Measurements from ENCODE around the gene RGSL1.
A peak's percentile ranks its signal among the peaks of the same experiment; 100 is the strongest.

RGSL1 gene

DNA sequence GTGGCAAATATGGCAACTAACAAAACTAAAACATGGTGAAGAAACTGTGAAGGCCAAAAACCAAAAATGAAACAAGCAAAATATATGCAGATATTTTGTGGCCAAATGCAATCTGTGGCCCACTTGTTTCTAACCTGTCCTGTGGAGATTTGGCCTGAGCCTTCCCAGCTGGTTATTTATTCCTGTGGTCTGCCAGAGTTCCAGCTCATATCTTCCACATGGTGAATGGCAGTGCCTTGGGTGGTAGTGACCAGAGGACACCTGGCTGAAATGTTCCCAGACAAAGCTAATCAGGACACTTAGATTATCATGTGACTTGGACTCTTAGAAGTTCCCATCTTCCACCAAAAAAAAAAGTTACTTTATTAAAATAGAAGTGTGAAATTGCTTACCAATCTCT is 99.4 kb downstream of the RGSL1 start:
- DNase-seq (ENCODE audit: low spot score), result no peak

DNA sequence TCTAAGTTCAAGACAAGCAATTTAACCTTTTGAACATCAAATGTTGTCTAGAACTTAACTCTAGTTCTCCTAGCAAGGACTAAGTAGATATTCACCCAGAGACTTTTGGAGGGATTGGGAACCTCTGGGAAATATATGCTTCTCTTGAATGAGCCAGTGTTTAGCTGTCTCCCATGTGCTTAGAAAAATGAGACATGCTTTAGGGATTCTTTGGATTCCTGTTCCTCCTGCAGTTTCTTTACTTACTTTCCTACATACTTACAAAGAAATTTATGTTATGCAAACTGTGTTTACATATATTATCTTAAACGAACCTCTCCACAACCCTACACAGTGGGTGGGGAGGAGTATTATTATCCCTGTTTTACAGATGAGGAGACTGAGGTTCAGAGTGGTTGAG is 99.9 kb downstream of the RGSL1 start:
- DNase-seq (ENCODE audit: low spot score), result no peak

DNA sequence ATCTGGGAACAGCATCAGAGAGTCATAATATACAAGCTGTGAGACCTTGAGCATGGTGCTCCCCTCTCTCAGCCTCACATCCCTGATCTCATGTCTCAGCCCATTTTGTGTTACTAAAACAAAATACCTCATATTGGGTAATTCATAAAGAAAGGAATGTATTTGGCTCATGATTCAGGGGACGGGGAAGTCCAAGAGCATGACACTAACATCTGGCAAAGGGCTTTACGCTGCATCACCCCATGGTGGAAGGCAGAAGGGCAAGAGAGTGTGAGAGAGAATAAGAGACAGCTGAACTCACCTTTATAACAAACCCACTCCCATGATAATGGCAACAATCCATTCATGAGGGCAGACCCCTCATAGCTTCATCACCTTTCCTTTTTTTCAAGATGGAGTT is 102.6 kb downstream of the RGSL1 start:
- DNase-seq (ENCODE audit: low spot score), result no peak

DNA sequence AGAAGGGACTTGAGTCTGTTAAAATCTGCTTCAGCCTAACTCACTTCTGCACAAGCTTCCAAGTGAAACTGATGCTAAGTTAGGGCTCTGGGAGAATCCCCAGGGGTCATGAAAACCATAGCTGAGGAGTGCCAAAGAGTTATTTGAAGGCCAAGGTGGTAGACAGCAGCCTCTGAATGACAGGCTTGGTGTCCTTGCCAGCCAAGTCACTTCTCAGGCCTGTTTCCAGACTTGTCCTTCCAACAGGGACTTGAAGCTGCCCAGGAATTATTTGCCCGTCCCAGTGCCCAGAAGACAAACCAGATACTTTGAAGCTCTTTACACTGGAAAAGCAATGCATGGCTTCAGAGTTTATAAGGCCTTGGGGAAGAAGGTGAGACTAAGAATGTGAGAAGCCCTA is 105.5 kb downstream of the RGSL1 start:
- DNase-seq (ENCODE audit: low spot score), result no peak

DNA sequence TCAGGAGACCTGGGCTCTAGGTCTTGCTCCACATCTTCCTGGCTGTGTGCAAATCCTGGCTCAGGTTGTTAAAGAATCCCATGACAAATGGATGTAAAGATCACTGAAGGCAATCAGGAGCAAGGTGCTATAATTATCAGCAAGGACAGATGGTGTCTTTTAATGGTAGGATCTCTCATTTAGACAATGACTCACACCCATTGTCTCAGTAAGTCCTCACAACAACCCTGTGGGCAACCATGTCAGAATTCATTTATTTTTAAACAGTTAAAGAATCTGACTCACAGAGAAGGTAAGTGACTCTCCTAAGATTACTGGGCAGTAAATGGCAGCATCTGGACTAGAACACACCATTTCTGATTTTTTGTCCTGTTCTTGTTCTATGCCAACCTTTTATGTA is 106.3 kb downstream of the RGSL1 start:
- no peak for DNase-seq (ENCODE audit: low spot score)

DNA sequence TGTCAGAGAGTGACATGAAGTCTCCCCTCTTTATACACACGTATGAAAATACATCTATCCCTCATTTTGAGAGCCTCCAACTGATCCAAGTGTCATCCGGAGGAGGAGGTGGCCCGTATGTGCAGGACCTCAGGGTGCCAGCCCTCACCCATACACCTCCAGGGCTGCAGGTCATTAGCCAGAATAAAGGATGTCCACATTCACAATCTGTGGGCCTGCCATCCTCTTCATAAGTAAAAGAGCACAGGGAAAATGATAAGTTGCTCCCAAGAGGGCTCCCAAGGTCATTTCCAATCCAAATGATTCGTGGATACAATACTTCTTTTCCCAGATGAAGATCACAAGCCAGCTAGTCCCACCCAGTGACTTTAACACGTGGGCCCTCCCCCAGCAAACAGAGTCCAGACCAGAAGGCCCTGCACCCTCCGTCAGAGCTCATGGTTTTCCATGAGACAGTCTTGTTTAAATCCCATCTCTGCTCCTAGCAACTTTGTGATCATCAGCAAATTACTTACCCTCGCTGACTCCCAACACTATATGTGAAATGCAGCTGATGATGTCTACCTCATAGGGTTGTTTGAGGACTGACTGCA is 110.5 kb downstream of the RGSL1 start:
- no peak for DNase-seq (ENCODE audit: low spot score)

DNA sequence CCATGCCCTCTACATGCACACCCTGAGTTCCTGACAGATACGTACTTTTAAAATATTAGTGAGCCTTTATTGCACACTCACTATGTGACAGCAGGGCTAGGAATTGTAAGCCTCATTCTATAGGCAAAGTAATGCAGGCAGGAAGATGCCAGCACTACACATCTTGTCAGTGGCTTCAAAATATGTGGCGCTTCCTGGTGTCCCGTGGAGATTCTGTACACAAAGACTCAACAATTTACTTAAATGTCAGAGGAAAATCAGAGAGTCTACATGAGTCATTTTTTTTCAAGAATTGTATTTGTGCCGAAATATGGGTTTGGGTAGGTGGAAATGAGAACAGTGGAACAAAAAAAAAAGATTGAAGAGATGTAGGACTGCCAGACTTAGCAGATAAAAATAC is 111.5 kb downstream of the RGSL1 start:
- no peak for DNase-seq (ENCODE audit: low spot score)

DNA sequence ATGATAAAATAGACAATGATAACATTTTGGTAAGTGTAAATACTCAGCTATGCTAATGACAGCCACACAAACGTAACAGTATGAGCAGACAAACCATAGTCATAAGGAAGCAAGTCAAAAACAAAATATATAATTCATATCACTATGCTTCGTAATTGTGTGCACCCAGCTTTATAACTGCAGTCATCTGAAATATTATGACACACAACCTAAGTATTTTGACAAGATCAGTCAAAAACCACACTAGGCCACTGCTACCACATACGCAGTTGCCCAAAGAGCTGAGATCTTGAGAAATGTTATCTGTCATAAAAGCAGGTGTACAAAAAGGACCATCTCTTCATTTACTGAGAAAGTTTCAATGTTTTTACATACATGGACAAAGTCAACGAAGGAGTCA is 113.1 kb downstream of the RGSL1 start:
- no peak for DNase-seq (ENCODE audit: low spot score)

DNA sequence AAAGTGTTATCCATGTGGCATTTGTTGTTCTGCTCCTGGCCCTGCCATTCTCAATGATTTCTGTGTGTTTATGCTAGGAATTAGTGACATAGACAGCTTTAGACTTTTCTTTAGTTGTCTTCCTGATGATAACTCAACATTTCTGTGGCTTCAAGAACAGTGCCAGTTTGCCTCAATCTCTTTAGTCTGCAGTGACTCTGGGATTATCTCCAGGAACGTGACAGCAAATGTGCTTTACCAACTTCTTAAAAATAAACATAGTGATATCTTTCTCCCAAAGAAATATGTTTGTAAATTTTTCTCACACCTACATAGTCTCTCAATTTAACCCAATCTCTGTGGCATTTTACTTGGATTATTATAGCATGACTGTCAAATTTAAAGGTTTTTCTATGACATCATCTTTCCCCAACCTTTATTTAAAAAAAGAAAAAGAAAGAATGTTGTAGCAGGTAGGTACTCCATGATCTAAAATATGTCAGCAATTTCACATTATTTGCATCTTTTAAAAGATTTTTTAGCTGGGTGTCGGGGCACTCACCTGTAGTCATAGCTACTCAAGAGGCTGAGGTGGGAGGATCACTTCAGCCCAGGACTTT is 114.6 kb downstream of the RGSL1 start:
- DNase-seq (ENCODE audit: low spot score), result no peak

DNA sequence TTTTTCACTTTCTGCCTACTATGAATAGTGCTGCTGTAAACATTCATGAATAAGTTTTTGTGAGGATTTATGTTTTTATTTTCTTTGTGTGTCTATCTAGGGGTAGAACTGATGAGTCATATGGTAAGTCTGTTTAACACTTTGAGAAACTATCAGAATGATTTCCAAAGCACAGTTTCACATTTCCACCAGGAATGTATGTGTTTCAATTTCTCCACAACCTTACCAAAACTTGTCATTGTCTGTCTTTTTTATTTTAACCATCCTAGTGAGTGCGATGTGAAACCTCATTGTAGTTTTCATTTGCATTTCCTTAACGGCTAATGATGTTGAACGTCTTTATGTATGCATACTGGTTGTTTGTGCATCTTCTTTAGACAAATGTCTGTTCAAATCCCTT is 115.6 kb downstream of the RGSL1 start:
- no peak for DNase-seq (ENCODE audit: low spot score)

DNA sequence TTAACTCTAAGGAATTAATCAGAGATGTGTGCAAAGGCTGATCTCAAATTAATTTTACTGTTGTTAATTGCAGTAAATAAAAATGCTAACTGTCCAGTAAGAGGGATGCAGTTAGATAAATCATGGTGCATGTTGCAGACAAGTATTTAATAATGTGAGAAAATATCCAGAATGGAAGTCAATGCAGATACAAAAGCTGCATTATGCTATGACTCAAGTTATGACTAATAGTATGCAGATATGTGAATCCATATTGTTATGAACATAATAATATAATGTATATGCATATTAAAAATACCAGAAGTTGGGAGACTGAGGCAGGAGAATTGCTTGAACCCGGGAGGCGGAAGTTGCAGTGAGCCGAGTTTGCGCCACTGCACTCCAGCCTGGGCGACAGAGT is 117.7 kb downstream of the RGSL1 start:
- no peak for DNase-seq (ENCODE audit: low spot score)

DNA sequence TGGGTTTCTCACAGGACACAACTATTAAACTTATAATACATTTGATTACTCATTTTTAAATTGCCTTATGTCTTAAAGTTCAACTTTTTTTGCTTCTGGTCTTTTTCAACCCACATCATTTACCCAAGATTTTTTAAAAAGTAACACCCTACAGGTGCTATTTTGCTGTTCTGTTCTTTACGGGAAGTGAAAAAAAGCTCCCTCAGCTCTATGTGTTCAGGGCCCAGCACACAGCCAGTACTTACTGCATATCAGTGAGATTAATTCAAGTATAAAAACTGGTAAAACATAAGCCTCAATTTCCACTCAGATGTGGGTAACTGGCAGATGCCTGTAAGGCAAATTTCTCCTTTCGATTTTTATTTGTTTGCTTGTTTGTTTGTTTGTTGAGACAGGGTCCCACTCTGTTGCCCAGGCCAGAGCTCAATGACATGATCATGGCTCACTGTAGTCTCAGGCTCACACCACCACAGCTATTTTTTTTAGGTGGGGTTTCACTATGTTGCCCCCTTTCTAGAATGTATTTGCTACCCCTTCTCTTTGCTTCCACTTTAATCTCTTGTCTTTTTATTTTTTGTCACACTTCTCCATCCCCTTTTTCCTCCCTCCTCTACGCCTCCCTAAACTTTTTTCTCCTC is 118.8 kb downstream of the RGSL1 start:
- DNase-seq (ENCODE audit: low spot score), result no peak

DNA sequence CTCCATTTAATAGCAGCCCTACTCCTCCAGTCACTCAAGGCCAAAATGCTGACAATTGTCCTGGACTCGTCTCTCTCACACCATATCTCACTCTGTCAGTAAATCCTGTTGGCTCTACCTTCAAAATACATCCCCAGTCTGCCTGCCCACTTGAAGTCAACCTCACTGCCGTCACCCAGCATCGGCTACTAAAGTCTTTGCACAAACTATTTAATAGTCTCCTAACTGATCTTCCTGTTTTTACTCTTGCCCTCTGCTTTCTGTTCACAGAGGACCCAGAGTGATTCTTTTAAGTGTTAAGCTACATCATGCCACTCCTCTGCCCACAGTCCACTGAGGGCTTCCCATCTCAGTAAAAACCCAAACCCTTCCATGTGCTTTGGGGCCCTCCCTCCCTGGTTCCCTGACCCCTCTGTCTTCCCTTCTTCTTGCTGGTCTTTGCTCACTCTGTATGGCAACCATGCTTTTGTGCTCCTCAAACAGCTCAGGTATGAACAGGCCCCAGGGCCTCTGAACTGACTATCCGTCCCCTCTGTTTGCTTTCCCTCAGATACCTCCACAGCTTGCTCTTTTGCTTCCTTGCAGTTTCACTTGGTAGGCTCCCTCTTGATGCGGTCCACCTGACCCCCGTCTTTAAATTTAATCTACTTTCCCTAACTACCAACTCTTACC is 120.1 kb downstream of the RGSL1 start:
- DNase-seq (ENCODE audit: low spot score), result no peak

DNA sequence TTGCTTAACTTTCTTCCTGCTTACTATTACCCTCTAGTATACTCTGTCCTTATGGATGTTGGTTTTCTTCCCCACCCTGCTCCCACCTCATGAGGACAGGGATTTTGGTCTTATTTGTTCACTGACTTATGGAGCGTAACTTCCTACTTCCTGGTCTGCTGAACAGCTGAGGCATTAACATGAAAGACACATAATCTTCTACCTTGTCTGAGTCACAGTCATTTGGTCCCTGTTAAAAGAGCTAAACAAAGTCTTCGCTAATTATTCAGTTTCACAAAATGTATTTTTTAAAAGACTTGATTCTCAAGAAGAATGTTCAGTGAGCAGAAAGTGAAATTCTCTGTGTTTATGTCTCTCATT is 120.6 kb downstream of the RGSL1 start:
- no peak for DNase-seq (ENCODE audit: low spot score)

DNA sequence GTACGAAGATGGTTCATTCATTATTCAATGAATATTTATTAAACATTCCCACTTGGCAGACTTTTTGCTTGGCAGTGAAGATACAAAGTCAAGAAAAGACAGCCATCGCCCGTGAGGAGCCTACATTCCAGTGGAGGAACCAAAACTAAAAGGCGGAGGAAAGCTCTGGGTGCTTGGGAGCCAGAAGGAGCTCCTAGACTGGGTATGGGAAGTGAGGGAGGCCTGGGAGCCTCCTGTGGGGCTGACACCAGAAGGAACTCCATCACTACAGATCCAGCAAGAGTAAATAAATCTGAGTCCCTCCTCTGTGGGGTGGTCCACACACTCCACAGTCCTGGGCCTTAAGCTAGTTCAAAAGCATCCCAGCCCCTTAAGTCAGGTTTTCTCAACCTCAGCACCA is 124.2 kb downstream of the RGSL1 start:
- DNase-seq (ENCODE audit: low spot score), result no peak

DNA sequence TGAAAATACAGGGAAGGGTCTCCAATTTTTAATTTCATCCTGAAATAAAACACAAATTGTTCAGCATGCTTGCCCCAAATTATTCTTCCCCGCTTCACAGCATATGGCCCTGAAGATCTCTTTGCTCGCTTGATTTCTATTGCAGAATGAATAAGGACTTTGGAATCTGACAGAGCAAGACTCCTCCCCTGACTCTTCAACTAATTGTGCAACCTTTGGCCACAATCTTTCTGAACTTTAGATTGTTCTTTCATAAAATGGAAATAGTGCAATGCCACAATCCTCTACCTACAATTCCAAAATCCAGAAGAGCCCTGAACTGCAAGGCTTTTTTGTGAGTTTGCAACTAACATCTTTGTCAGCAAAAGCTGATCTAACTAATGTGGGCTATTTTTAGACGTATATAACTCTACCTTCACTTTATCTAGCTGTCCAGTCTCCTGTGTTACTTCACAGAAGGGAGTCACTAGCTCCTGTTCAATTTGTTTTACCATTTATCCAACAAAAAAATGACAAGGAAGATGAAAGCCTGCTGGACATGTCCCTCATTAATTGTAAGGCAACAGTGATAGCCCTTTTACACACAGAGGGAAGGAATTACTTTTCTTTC is 125.7 kb downstream of the RGSL1 start:
- no peak for DNase-seq (ENCODE audit: low spot score)

DNA sequence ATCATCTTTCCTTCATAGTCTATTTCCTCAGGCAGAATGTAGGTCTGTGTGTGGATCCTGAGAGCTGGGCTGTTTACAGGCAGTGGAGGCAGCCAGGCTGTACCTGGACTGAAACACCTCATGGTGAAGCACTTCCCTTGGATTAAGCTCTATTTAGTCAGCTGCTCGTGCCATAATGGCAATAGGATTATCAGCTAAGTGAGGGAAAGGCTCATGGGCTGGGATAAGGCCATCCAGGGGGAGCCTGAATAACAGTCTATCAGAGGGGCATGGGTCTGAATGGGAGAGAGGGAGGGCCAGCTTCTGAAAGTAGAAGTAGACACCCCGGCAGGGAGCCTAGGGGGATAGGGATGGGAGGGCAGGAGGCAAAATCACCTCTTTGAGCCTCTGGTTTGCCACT is 130.8 kb downstream of the RGSL1 start:
- peak; percentile 80 for DNase-seq (ENCODE audit: low spot score)

DNA sequence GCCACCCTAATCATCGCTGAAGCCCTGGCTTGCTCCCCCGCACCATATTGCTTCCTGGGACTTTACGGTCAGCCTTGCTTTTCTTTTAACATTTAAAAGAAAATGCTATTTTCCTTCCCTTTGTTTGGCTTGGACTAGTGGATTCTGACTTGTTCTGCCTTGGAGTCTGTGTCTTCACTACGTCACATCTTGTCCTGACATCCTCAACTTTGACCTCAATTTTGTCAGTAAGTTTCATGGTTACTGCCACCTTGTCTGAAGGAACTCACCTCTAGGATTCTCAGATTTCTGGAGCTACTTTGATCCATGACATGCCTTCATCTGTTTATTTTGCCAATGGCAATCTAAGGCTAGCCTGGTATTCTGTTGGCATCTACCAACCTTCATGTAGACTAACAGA is 134.8 kb downstream of the RGSL1 start:
- no peak for DNase-seq (ENCODE audit: low spot score)

DNA sequence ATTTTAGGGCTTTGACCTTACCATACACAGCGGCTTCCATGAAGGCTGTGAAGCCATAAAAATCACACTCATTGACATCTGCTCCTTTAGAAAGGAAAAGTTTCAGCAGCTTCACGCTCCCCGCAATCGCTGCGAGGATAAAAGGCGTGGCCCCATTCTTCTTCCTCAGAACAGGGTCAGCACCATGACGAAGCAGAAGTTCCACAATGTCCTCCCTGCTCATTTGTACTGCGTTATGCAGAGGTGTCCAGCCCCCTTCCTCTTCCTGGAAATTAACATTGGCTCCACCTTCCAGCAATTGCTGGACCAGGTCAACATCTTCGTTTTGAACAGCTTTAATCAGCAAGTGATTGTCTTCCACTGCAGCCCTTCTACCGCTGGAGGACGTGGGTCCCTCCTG is 136.4 kb downstream of the RGSL1 start:
- DNase-seq (ENCODE audit: low spot score), result no peak

DNA sequence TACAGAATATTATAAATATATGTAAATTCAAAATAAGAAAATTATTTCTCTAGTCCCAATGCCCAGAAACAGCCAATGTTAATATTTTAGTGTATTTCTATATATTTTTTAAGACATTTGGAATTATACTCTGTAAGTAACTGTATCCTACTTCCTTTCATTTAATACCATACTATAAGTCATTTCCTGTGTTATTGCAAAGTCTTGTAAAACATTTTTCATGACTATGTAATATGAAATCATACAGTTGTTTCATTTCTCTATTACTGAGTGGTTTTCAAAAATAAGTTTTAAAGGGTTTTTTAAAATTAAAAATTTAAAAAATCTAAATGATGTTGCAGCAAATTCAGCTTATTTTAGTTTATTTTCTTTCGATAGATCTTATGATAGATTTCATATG is 137.1 kb downstream of the RGSL1 start:
- DNase-seq (ENCODE audit: low spot score), result no peak

DNA sequence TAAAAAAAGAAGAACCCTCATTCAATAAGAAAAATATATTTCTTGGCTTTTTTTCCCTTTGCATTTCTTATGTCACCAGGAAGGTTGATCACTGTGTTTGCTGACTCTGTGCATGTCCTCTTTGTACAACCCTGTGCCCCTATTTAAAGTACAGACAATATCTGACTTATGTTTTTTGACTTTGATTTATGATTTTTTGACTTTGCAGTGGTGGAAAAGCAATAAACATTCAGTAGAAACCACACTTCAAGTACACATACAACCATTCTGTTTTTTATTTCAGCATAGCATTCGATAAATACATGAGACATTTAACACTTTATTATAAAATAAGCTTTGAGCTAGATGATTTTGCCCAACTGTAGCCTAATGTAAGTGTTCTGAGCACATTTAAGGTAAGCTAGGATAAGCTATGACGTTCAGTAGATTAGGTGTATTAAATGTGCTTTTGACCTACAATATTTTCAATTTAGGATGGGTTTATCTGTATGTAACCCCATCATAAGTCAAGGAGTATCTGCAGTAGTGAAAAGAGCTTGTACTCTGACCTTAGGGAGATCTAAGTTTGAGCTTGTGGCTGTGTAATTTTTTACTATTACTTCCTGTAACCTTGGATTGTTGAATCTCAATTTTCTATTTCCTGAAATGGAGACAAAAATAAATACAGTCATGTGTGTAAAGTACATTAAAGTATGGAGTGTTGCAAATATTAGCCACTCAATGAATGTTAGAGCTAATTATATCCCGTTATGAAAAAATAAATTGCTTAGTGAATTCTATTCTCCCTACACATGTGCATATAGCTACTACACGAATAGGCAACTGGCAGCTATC is 137.9 kb downstream of the RGSL1 start:
- no peak for DNase-seq (ENCODE audit: low spot score)

Measured in D341Med (cell line).